ENCODE data around the gene COL21A1. TPM values are rescaled to one million over a fixed set of nuclear protein-coding genes. Genes with fewer than 3 reads are reported as not detected.

Gene COL21A1
- total RNA-seq, 1 donor, result 19.2 TPM

- TF ChIP-seq, protein P1, sequence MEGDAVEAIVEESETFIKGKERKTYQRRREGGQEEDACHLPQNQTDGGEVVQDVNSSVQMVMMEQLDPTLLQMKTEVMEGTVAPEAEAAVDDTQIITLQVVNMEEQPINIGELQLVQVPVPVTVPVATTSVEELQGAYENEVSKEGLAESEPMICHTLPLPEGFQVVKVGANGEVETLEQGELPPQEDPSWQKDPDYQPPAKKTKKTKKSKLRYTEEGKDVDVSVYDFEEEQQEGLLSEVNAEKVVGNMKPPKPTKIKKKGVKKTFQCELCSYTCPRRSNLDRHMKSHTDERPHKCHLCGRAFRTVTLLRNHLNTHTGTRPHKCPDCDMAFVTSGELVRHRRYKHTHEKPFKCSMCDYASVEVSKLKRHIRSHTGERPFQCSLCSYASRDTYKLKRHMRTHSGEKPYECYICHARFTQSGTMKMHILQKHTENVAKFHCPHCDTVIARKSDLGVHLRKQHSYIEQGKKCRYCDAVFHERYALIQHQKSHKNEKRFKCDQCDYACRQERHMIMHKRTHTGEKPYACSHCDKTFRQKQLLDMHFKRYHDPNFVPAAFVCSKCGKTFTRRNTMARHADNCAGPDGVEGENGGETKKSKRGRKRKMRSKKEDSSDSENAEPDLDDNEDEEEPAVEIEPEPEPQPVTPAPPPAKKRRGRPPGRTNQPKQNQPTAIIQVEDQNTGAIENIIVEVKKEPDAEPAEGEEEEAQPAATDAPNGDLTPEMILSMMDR (IDR thresholded peaks at IDR 0.05; ENCODE audit: extremely low read depth, low read depth, low read length), result no peak
- no peak overlapping the region for H2AFZ ChIP-seq (ENCODE audit: low read length)
- no peak overlapping the region for H3K4me2 ChIP-seq (ENCODE audit: insufficient read depth, low read length)
- no peak for DNase-seq (ENCODE audit: insufficient read length, low spot score, missing footprints)
- H3K27ac ChIP-seq (ENCODE audit: low read depth, low read length), result no peak overlapping the region
- H3K36me3 ChIP-seq (ENCODE audit: insufficient read depth, low read length), result no peaks in the 10 kb centered on the region
- H4K20me1 ChIP-seq (ENCODE audit: insufficient read depth, low read length), result no peaks in the 10 kb centered on the region
- H3K4me3 ChIP-seq (ENCODE audit: insufficient read depth, low read length), result no peak overlapping the region
- H3K79me2 ChIP-seq (ENCODE audit: insufficient read depth, low read length), result no peaks in the 10 kb centered on the region
- no peaks in the 10 kb centered on the region for H3K27me3 ChIP-seq (ENCODE audit: insufficient read depth, low read length)
- no peaks in the 10 kb centered on the region for H3K4me1 ChIP-seq (ENCODE audit: insufficient read depth, low read length)
- no peaks in the 10 kb centered on the region for H3K9me3 ChIP-seq (ENCODE audit: low read depth, low read length)
These were observed 32.1 kb upstream of the COL21A1 start for GRCh38 chr6:56279331-56280080.

DNA sequence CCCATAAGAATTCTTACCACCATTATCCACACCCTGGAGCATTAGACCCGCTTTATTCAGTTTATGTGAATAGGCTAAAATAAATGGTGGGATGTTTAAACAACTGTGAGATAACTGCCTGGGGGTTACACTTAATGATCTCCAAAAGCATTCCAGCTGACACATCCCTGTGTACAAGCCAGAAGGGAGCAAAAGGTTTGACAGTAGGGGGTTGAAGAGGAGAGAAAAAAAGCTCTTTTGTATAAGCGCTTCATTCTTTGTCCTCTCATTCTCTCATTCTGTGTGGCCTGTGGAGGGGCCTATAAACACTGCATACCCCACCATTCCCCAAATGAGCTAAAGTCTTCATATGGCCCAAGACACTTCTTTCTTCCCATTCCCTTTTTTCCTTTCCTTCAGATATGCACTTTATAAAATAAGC, 30.8 kb upstream of the COL21A1 start:
- H3K9me3 ChIP-seq (ENCODE audit: low read depth, low read length), result no peaks in the 10 kb centered on the region
- TF ChIP-seq, protein P1 (IDR thresholded peaks at IDR 0.05; ENCODE audit: extremely low read depth, low read depth, low read length), result no peak
- no peak overlapping the region for H3K4me3 ChIP-seq (ENCODE audit: insufficient read depth, low read length)
- H3K4me1 ChIP-seq (ENCODE audit: insufficient read depth, low read length), result no peaks in the 10 kb centered on the region
- no peaks in the 10 kb centered on the region for H3K79me2 ChIP-seq (ENCODE audit: insufficient read depth, low read length)
- no peak for DNase-seq (ENCODE audit: insufficient read length, low spot score, missing footprints)
- no peaks in the 10 kb centered on the region for H3K36me3 ChIP-seq (ENCODE audit: insufficient read depth, low read length)
- no peak overlapping the region for H3K4me2 ChIP-seq (ENCODE audit: insufficient read depth, low read length)
- no peaks in the 10 kb centered on the region for H4K20me1 ChIP-seq (ENCODE audit: insufficient read depth, low read length)
- H3K27me3 ChIP-seq (ENCODE audit: insufficient read depth, low read length), result no peaks in the 10 kb centered on the region
- H2AFZ ChIP-seq (ENCODE audit: low read length), result no peak overlapping the region
- H3K27ac ChIP-seq (ENCODE audit: low read depth, low read length), result no peak overlapping the region

DNA sequence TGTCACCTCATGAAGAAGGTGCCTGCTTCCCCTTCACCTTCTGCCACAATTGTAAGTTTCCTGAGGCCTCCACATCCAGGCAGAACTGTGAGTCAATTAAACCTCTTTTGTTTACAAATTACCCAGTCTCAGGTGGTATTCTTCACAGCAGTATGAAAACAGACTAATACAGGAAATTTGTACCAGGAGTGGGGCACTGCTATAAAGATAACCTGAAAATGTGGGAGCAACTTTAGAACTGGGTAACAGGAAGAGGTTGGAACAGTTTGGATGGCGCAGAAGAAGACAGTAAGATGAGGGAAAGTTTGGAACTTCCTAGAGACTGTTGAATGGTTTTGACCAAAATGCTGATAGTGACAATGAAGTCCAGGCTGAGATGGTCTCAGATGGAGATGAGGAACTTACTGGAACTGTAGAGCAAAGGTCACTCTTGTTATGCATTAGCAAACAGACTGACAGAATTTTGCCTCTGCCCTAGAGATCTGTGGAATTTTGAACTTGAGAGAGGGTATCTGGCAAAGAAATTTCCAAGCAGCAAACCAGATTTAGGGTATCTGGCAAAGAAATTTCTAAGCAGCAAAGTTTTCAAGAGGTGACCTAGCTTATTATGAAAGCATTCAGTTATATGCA, 23.5 kb upstream of the COL21A1 start:
- H3K4me1 ChIP-seq (ENCODE audit: insufficient read depth, low read length), result no peaks in the 10 kb centered on the region
- H3K4me2 ChIP-seq (ENCODE audit: insufficient read depth, low read length), result no peak overlapping the region
- H3K9me3 ChIP-seq (ENCODE audit: low read depth, low read length), result no peaks in the 10 kb centered on the region
- TF ChIP-seq, protein P1 (IDR thresholded peaks at IDR 0.05; ENCODE audit: extremely low read depth, low read depth, low read length), result no peak
- no peaks in the 10 kb centered on the region for H3K79me2 ChIP-seq (ENCODE audit: insufficient read depth, low read length)
- DNase-seq (ENCODE audit: insufficient read length, low spot score, missing footprints), result no peak
- H3K36me3 ChIP-seq (ENCODE audit: insufficient read depth, low read length), result no peaks in the 10 kb centered on the region
- no peak overlapping the region for H2AFZ ChIP-seq (ENCODE audit: low read length)
- H3K27me3 ChIP-seq (ENCODE audit: insufficient read depth, low read length), result no peaks in the 10 kb centered on the region
- no peaks in the 10 kb centered on the region for H4K20me1 ChIP-seq (ENCODE audit: insufficient read depth, low read length)
- H3K27ac ChIP-seq (ENCODE audit: low read depth, low read length), result no peak overlapping the region
- no peak overlapping the region for H3K4me3 ChIP-seq (ENCODE audit: insufficient read depth, low read length)

- no peaks in the 10 kb centered on the region for H3K79me2 ChIP-seq (ENCODE audit: insufficient read depth, low read length)
- H3K4me1 ChIP-seq (ENCODE audit: insufficient read depth, low read length), result no peaks in the 10 kb centered on the region
- H3K4me2 ChIP-seq (ENCODE audit: insufficient read depth, low read length), result no peak overlapping the region
- H3K4me3 ChIP-seq (ENCODE audit: insufficient read depth, low read length), result no peak overlapping the region
- H3K27me3 ChIP-seq (ENCODE audit: insufficient read depth, low read length), result no peaks in the 10 kb centered on the region
- H2AFZ ChIP-seq (ENCODE audit: low read length), result no peak overlapping the region
- TF ChIP-seq, protein P1 (IDR thresholded peaks at IDR 0.05; ENCODE audit: extremely low read depth, low read depth, low read length), result no peak
- no peaks in the 10 kb centered on the region for H4K20me1 ChIP-seq (ENCODE audit: insufficient read depth, low read length)
- no peaks in the 10 kb centered on the region for H3K9me3 ChIP-seq (ENCODE audit: low read depth, low read length)
- H3K36me3 ChIP-seq (ENCODE audit: insufficient read depth, low read length), result no peaks in the 10 kb centered on the region
- DNase-seq (ENCODE audit: insufficient read length, low spot score, missing footprints), result no peak
- no peak overlapping the region for H3K27ac ChIP-seq (ENCODE audit: low read depth, low read length)
These were observed 20.9 kb upstream of the COL21A1 start for GRCh38 chr6:56268266-56268665.

Data from osteoblast (primary cell).